Epithelial cell of esophagus (primary cell): ENCODE data around the gene CHCHD4.
"Not testable (repeated sequence)": the region's sequence is repeated elsewhere in the genome, so short reads cannot be mapped to it uniquely, and the experiment has no call there.

Source experiments
- DNase-seq: peaks from one replicate; pipeline ENCODE4 v3.0.0; 2010; ENCODE audit warnings: low read depth
- H3K4me3 ChIP-seq: 2 replicates; pipeline ENCODE4 v1.5.1; 2011; ENCODE audit warnings: mild to moderate bottlenecking, low read length, control low read depth
- TF ChIP-seq, protein P1 (sequence below): IDR thresholded peaks from 2 replicates; pipeline ENCODE4 v1.5.1; 2011; ENCODE audit warnings: low read depth, mild to moderate bottlenecking, low read length, control low read depth, inconsistent platforms; ENCODE audit not compliant: insufficient read depth; ENCODE audit errors: missing control alignments

The CHCHD4 gene

DNA sequence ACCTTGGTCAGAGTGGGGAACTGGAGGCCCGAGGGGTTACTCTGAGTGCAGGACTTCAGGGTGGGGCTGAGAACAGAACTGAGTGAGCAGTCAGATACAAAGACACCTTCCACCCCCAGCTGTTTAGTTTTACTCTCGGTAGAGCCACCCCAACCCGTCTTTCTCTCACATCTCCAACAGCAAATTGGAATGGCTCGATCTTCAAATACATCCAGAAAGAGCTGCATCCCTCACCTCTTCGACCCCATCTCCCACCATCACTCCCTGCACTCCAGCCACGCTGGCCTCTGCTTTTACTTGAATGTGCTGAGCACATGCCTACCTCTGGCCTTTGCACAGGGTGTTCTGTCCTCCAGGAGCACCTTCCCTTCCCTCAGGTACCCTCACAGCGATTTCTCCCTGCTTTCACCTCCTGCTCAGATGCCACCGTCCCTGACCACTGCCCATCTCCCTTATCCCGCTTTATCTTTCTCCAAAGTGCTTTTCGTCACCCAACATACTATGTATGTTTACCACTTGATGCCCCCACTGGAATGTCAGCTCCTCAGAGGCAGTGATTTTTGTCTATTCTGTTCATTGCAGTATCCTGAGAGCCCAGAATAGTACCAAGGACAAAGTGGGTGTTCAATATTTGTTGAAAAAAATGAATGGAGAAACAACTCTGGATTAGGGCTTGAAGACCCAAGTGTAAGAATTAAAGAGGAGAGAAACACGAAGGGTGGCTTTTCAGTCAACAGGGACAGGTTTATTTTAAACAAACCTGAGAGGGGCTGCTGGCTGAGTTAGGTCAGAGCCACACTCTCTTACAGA lies 4.4 kb downstream of the CHCHD4 start:
- DNase-seq = no peak
- TF ChIP-seq, protein P1, sequence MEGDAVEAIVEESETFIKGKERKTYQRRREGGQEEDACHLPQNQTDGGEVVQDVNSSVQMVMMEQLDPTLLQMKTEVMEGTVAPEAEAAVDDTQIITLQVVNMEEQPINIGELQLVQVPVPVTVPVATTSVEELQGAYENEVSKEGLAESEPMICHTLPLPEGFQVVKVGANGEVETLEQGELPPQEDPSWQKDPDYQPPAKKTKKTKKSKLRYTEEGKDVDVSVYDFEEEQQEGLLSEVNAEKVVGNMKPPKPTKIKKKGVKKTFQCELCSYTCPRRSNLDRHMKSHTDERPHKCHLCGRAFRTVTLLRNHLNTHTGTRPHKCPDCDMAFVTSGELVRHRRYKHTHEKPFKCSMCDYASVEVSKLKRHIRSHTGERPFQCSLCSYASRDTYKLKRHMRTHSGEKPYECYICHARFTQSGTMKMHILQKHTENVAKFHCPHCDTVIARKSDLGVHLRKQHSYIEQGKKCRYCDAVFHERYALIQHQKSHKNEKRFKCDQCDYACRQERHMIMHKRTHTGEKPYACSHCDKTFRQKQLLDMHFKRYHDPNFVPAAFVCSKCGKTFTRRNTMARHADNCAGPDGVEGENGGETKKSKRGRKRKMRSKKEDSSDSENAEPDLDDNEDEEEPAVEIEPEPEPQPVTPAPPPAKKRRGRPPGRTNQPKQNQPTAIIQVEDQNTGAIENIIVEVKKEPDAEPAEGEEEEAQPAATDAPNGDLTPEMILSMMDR = no peak

DNA sequence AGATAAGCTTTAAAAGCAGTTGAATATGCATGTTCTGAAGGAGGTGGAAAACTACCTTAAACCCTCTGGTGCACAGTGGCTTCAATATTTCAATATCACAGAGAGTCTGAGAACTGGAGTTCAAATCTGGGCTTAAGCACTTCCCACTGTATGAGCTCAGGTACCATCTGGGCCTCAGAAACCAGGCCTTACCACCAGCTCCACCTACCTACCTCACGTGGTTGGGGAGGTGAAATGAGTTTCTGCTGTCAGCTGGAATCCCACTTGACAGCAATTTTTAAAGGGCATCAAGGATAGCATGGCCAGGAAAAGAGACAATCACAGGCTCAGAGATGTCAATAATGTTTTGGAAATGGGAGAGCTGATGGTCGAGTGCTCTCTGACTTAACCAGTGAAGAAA lies 5.0 kb downstream of the CHCHD4 start:
- TF ChIP-seq, protein P1 = no peak

More for the DNA sequence above, 4.4 kb downstream of the CHCHD4 start:
- no peak overlapping the region for H3K4me3 ChIP-seq

DNA sequence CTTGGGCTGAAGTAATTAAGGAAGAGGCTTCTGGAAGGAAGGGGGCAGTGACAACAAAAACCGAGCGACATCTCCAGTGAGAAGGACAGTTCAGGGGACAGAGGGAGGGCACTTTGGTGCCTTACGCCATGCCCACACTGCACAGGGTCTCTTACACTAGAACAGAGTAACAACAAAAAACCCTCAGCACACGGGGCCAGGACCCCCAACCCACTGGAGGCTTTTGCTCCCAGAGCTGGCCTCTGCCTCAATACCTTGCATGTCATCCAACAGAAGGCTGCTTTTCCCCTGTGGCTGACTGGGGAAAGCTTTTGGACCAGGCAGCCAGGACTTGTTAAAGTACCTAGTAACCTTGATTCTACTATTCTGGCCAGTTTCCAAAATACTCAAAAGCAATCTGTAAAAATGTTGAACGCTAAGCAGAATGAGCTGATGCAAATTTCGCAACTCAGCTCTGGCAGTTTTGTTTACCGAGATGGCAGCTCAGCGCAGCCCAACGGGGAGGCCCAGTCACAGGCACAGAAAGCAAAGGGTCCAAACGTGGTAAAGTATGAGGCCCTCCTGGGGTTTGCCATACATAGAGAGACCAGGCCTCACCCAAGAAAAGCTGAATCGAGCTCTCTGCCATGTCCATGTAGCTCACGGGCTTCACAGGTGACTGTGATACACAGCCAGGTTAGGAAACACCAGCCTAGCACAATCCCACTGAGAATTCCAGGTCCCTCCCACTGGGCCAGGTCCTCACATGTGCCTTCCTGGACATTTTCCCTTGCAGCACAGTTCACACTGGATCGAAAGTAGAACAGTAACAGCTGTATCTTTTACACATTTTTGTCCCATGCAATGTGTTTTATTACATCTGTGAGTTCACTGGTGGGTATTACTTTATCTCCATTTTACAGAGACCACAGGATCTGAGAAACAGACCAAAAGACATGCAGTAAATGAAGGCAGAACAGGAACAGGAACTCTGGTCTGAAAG lies 6.0 kb downstream of the CHCHD4 start:
- DNase-seq = peak; percentile 76
- H3K4me3 ChIP-seq = no peak overlapping the region
- TF ChIP-seq, protein P1 = no peak

More for the DNA sequence above, 5.0 kb downstream of the CHCHD4 start:
- H3K4me3 ChIP-seq = no peak overlapping the region
- no peak for DNase-seq

DNA sequence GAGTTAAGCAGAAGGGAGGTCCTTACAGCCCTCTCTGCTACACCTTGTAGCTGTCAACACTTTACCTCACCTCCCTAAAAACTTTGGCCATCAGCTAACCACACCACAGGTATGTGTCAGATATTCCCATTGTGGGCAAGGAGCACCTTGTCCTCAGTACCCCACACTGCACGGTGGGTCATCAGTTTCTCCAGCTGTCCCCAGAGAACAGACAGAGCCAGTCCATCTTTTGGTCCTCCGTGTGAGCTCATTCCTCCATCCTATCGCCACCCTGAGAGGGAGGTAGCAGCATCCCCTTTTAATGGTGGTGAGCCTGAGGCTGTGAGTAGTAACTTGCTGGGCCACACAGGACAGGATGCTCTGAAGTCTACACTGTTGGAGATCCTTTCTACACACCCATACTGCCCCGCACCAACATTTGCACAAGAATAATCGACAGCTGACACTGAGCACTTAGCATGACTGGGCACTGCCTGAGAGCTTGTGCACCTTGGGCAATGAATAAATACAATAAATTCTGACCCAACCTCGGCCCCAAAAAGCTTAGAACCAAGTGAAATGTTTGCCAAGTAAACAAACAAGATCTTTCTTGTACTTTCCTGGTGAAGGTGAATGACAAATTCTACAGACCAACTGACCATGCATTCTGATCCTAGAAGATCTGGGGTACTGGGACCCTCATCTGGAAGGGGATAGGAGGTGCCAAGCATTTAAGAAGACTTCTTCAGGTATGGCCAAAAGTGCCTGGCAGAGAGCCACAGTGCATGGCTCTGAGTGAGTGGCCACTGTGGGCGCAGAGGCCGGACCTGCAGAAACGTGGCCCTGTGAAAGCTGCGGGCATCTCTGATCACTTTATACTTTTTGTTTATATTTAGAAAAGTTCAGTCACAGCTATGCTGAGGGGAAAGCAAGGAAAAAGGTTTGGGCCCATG lies 6.9 kb downstream of the CHCHD4 start:
- TF ChIP-seq, protein P1 = no peak
- H3K4me3 ChIP-seq = no peak overlapping the region
- no peak for DNase-seq

DNA sequence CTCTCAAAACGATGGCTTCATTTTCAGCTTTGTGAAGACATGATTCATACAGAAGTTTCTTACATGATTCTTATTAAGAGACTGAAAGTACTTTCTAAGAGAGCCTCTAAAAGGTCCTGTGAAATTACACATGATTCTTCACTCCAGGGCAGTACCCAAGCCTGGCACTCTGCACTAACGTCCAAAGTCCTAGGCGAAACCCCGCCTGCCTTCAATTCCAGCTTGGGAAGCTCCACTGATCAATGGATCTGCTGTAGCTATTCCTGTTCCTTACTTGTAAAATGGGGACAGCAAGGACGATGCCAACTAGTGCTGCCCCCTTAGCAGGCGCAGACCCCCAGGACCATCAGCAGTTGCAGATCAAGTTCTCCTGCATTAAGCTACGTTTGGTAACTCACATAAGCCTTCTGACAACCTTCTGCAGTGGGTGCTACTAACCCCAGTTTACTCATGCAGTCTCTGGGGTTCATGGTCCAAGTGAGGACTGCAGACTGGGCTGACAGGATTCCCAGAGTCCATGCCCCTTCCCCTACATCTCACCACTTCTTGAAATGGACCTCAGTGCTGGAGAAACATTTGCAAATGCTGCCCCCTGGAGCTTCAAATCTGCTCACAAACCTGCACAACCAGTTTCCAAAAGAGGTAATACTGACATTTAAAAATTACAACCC lies 10.6 kb downstream of the CHCHD4 start:
- H3K4me3 ChIP-seq = no peak overlapping the region
- TF ChIP-seq, protein P1 = peak; percentile 37
- DNase-seq = peak; percentile 44

DNA sequence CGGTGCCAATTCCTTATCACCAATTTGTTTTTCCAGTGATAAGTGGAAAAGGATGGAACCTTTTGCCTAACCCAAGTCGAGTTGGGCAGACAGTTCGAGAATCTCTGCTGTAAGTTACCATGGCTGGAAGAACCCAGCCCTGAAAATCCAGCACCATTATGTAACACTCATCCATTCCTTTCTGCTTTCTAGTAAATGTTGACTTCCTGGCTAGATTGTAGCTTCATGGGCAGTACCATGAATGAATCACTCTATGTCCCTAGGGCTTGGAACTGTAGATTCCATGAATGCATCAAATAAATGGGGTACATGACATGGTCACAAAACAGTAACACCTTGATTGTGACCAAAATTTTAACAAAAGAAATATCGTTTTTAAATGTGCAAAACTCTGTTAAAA lies 14.0 kb downstream of the CHCHD4 start:
- peak; percentile 50 for DNase-seq
- TF ChIP-seq, protein P1 = no peak
- no peak overlapping the region for H3K4me3 ChIP-seq

DNA sequence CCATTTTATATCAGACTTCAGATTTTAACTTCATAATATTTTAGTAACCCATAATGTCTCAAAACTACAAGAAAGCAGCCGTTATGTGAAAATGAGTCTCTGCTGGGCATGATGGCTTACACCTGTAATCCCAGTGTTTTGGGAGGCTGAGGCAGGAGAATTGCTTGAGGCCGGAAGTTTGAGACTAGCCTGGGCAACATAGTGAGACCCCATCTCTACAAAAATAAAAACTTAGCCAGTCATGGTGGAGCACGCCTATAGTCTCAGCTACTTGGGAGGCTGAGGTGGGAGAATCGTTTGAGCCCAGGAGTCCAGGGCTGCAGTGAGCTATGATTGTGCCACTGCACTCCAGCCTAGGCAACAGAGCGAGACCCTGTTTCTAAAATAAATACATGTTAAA lies 14.8 kb downstream of the CHCHD4 start:
- DNase-seq, H3K4me3 ChIP-seq: not testable (repeated sequence)
